GM12878 (cell line): ENCODE results near the gene UBE2F. TPM values are rescaled to one million over a fixed set of nuclear protein-coding genes. Genes with fewer than 3 reads are reported as not detected.
A peak's percentile ranks its signal among the peaks of the same experiment; 100 is the strongest.

Source experiments
- ATAC-seq: fragments of 200-7000 bp; cut with Tn5 transposase; 3 replicates; pipeline ENCODE4 v1.9.1; 2020; ENCODE audit warnings: mild to moderate bottlenecking, moderate library complexity
- BruUV-seq: library from RNA; stranded (reverse); fragments of 400-500 nt; replicated peaks from 2 replicates; lab custom pipeline; 2021; lab: Mats Ljungman, UMichigan
- CTCF ChIA-PET: fragments of 300-600 bp; sonication (Branson Sonifier 250); formaldehyde crosslinking; extraction: SDS; loops from one replicate; lab custom pipeline; 2021; ENCODE audit warnings: inconsistent platforms; lab: Yijun Ruan, JAX
- POLR2A ChIA-PET: fragments of 350-600 bp; formaldehyde crosslinking; extraction: SDS; loops from one replicate; lab custom pipeline; 2021; ENCODE audit warnings: inconsistent platforms; lab: Charles Lee
- RAD21 ChIA-PET: fragments of 300-600 bp; sonication (Branson Sonifier 250); formaldehyde crosslinking; loops from one replicate; lab custom pipeline; 2023; ENCODE audit warnings: antibody characterized with exemption; ENCODE audit not compliant: unreplicated experiment; lab: Charles Lee
- SMC1A ChIA-PET: fragments of 300-600 bp; sonication (Branson Sonifier 250); formaldehyde crosslinking; loops from one replicate; lab custom pipeline; 2023; ENCODE audit not compliant: unreplicated experiment, uncharacterized antibody; lab: Charles Lee
- DNase-seq: peaks from one replicate; pipeline ENCODE4 v3.0.0-alpha.2; 2011; ENCODE audit warnings: low read depth, low spot score
- FAIRE-seq: peaks from 3 replicates; lab custom pipeline; 2011; peaks lifted over from hg19 to GRCh38; lab: Jason Lieb, UNC
- H2AFZ ChIP-seq: 2 replicates; pipeline ENCODE4 v1.6.0; 2011; ENCODE audit warnings: low read depth, low read length, control low read depth; ENCODE audit not compliant: control insufficient read depth
- H3K27ac ChIP-seq: 2 replicates; pipeline ENCODE4 v1.5.1; 2011; ENCODE audit warnings: control low read depth; ENCODE audit not compliant: control insufficient read depth, insufficient read depth
- H3K27me3 ChIP-seq, 2 experiments: replicated peaks in 1 of 2; 2 replicates each; pipeline versions ENCODE4 v1.6.0 to v1.6.1; 2011; ENCODE audit warnings: low read length in 1 of 2; ENCODE audit not compliant: control insufficient read depth in 2 of 2, insufficient read depth in 2 of 2
- H3K36me3 ChIP-seq, 2 experiments: 2 replicates each; pipeline ENCODE4 v1.5.1; 2011; ENCODE audit warnings: low read length in 1 of 2; ENCODE audit not compliant: control insufficient read depth in 2 of 2, insufficient read depth in 2 of 2
- H3K4me1 ChIP-seq: 2 replicates; pipeline ENCODE4 v1.6.1; 2011; ENCODE audit warnings: mild to moderate bottlenecking, low read length, moderate library complexity, mixed read lengths; ENCODE audit not compliant: control insufficient read depth, insufficient read depth
- H3K4me2 ChIP-seq: 2 replicates; pipeline ENCODE4 v1.6.0; 2011; ENCODE audit warnings: control low read depth; ENCODE audit not compliant: control insufficient read depth, insufficient read depth
- H3K4me3 ChIP-seq: fragments of 200-600 bp; sonication (generic); 2 replicates; pipeline ENCODE4 v1.5.1; 2016
- H3K79me2 ChIP-seq: 2 replicates; pipeline ENCODE4 v1.6.0; 2011; ENCODE audit warnings: low read length; ENCODE audit not compliant: control insufficient read depth, insufficient read depth
- H3K9ac ChIP-seq: 2 replicates; pipeline ENCODE4 v1.8.0; 2011; ENCODE audit warnings: low read length, control low read depth, mixed read lengths; ENCODE audit not compliant: control insufficient read depth, insufficient read depth
- H3K9me3 ChIP-seq: replicated peaks from 3 replicates; pipeline ENCODE4 v1.5.1; 2011; ENCODE audit warnings: mild to moderate bottlenecking, low read length; ENCODE audit not compliant: control insufficient read depth, insufficient read depth
- H4K20me1 ChIP-seq: 2 replicates; pipeline ENCODE4 v1.6.0; 2011; ENCODE audit not compliant: control insufficient read depth, insufficient read depth
- BCL11A ChIP-seq: IDR thresholded peaks from 2 replicates; pipeline ENCODE4 v1.6.1; 2011; ENCODE audit warnings: low read depth, low read length
- CHD4 ChIP-seq: fragments of 200-600 bp; sonication (generic); IDR thresholded peaks from 2 replicates; pipeline ENCODE4 v1.6.1; 2016; ENCODE audit warnings: mild to moderate bottlenecking
- CREM ChIP-seq: IDR thresholded peaks from 2 replicates; pipeline ENCODE4 v1.6.1; 2014; ENCODE audit warnings: antibody characterized with exemption, low read depth
- IKZF2 ChIP-seq, 2 experiments: fragments of 450-650 bp; IDR thresholded peaks; 2 replicates each; pipeline ENCODE4 v1.6.1; 2017; ENCODE audit warnings: mild to moderate bottlenecking in 2 of 2, moderate library complexity in 2 of 2
- IRF4 ChIP-seq: IDR thresholded peaks from 2 replicates; pipeline ENCODE4 v1.6.1; 2011; ENCODE audit warnings: low read depth, low read length
- PAX8 ChIP-seq: fragments of 450-650 bp; IDR thresholded peaks from 2 replicates; pipeline ENCODE4 v1.6.1; 2017; ENCODE audit warnings: mild to moderate bottlenecking, moderate library complexity
- PBX3 ChIP-seq: IDR thresholded peaks from 2 replicates; pipeline ENCODE4 v1.6.1; 2011; ENCODE audit warnings: mild to moderate bottlenecking, low read depth, low read length, moderate library complexity; ENCODE audit not compliant: insufficient replicate concordance
- POLR2AphosphoS2 ChIP-seq: IDR thresholded peaks from 2 replicates; pipeline ENCODE4 v1.6.1; 2011; ENCODE audit warnings: low read depth, mild to moderate bottlenecking, low read length, improper control_type of control experiment, moderate library complexity
- TCF12 ChIP-seq: IDR thresholded peaks from 2 replicates; pipeline ENCODE4 v1.6.1; 2011; ENCODE audit warnings: low read depth, mild to moderate bottlenecking, low read length
- whole genome bisulfite sequencing: methylation state at CpG from one replicate; pipeline ENCODE4 v1.1.6; 2016; ENCODE audit warnings: low lambda C conversion rate; ENCODE audit not compliant: insufficient replicate concordance, insufficient coverage; ENCODE audit errors: missing lambda C conversion rate; 5-methylcytosine and 5-hydroxymethylcytosine counted together
- in situ Hi-C: fragments of 300-500 bp; cut with MboI; formaldehyde crosslinking; loops from 9 replicates; pipeline ENCODE4 v1.14.3; 2018; ENCODE audit warnings: mixed read lengths
- intact Hi-C: fragments of 100-400 bp; cut with micrococcal nuclease; formaldehyde crosslinking; loops from one replicate; pipeline ENCODE4 v1.14.2; 2022; ENCODE audit not compliant: unreplicated experiment
- polyA plus RNA-seq, 11 experiments: library from polyadenylated mRNA; depleted of rRNA in 4 of 11; unstranded in 6 of 11; stranded (reverse) in 5 of 11; fragments of >200 nt; fragmentation: Nextera tagmentation in 4 of 11; fragmentation: Illumina TruSeq in 1 of 11; extraction: Ambion mirVana in 4 of 11; extraction: Trizol in 1 of 11; gene quantifications; 1 replicate in 1 of 11; 2 replicates in 10 of 11; pipeline versions ENCODE4 v1.2.1 to v1.2.3, GENCODE V29; 2011 to 2016; ENCODE audit warnings: inconsistent platforms in 2 of 11, missing spikeins in 2 of 11, low read depth in 1 of 11
- total RNA-seq, 4 experiments: library from RNA; depleted of rRNA in 3 of 4; stranded (reverse); fragments of >200 nt in 3 of 4; fragmentation: Illumina TruSeq in 1 of 4; extraction: Trizol in 1 of 4; gene quantifications; 2 replicates each; pipeline versions ENCODE4 v1.2.1 to v1.2.3, GENCODE V29; 2013 to 2021

The UBE2F gene
- total and polyA plus RNA-seq, 10 of the 15 experiments (the other 5 are each of a cell fraction or from before 2014, with no cell fraction given), result 12.3 to 64.4 (median 31.5) TPM

DNA sequence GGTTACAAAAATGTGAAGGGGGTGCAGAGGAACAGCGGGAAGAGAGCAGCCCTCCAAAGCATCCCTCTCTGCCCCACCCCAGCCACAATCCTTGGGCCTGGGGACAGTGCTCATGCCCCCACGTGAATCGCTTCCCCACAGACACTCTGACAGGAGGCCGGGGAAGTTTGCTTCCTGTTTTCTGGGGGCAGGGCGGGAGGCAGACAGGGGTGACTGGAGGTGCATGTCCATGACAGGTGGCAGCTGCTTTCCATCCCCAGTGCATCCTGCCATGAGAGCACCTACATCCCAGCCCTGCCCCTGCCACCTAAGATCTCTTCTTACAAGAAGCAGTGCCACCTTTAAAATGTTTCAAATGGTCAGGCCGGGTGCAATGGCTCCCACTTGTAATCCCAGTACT is 47.2 kb upstream of the UBE2F start:
- ChIA-PET RAD21 (interaction anchor here (0.6 kb wide), 1 partner anchor 510 kb away, joined by 3 read pairs; no protein-coding TSS in a partner anchor), CTCF (no interaction called here), SMC1A (no interaction called here), POLR2A (no interaction called here)
- FAIRE-seq (no peak), DNase-seq (no peak), ATAC-seq (peak; percentile 48)
- Histone ChIP-seq H3K9ac (no peak overlapping the region), H3K36me3 (no peaks in the 10 kb centered on the region), H3K27ac (no peak overlapping the region), H3K79me2 (no peaks in the 10 kb centered on the region), H3K4me2 (no peak overlapping the region), H4K20me1 (no peaks in the 10 kb centered on the region), H2AFZ (peak overlapping the region; percentile 29; the same call in 1 of the 2 replicates), H3K4me3 (no peak overlapping the region), H3K9me3 (no peaks in the 10 kb centered on the region; the same call in 2 of the 3 replicates), H3K4me1 (no peaks in the 10 kb centered on the region), H3K27me3 (no peaks in the 10 kb centered on the region)
- no TSS peak for BruUV-seq
- TF ChIP-seq IKZF2 (IDR thresholded peaks at IDR 0.05) (no peak), CHD4 (no peak), PBX3 (peak; percentile 5), POLR2AphosphoS2 (no peak), CREM (no peak), TCF12 (0 out of 2 replicates have a peak, but pooled peaks have one; percentile 49), PAX8 (no peak), BCL11A (no peak), IRF4 (no peak)
- 25% methylated on average over 6 of the region's 6 CpGs for WGBS
- in situ Hi-C loops, result no loop called here
- intact Hi-C loops, result no loop called here
